ENCODE results near the gene E2F4. TPM values are rescaled to one million over a fixed set of nuclear protein-coding genes. Genes with fewer than 3 reads are reported as not detected.

E2F4 gene
- total and polyA plus RNA-seq, 2 of the 13 experiments (the other 11 are each of a cell fraction or from before 2014, with no cell fraction given), result 84.8 to 91.2 TPM

DNA sequence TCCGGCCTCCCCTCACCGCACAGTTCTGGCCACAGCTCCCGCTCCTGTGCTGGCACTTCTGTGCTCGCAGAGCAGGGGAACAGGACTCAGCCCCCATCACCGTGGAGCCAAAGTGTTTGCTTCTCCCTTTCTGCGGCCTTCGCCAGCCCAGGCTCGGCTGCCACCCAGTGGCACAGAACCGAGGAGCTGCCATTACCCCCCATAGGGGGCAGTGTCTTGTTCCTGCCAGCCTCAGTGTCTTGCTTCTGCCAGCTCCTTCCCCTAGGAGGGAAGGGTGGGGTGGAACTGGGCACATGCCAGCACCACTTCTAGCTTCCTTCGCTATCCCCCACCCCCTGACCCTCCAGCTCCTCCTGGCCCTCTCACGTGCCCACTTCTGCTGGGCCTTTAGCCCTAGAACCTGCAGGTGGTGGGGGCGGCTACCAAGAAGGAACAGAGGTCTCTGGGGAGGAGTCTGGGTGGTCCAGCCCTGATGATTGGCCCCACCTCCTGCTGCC lies 6.3 kb downstream of the E2F4 start (continued):
- no peak for TF ChIP-seq GPBP1L1 (CRISPR knock-in tag; IDR thresholded peaks at IDR 0.05)
- no peak for TF ChIP-seq ZNF546 (CRISPR knock-in tag; conservative IDR thresholded peaks at IDR 0.05)
- TF ChIP-seq FOSL2 (CRISPR knock-in tag; IDR thresholded peaks at IDR 0.05), result no peak
- no peak for TF ChIP-seq ZNF674 (CRISPR knock-in tag; IDR thresholded peaks at IDR 0.05; ENCODE audit: low read depth)
- TF ChIP-seq THAP9 (CRISPR knock-in tag; IDR thresholded peaks at IDR 0.05; ENCODE audit: borderline replicate concordance), result no peak
- no peak for TF ChIP-seq ZMYM2 (CRISPR knock-in tag; IDR thresholded peaks at IDR 0.05)
- TF ChIP-seq, protein P1, sequence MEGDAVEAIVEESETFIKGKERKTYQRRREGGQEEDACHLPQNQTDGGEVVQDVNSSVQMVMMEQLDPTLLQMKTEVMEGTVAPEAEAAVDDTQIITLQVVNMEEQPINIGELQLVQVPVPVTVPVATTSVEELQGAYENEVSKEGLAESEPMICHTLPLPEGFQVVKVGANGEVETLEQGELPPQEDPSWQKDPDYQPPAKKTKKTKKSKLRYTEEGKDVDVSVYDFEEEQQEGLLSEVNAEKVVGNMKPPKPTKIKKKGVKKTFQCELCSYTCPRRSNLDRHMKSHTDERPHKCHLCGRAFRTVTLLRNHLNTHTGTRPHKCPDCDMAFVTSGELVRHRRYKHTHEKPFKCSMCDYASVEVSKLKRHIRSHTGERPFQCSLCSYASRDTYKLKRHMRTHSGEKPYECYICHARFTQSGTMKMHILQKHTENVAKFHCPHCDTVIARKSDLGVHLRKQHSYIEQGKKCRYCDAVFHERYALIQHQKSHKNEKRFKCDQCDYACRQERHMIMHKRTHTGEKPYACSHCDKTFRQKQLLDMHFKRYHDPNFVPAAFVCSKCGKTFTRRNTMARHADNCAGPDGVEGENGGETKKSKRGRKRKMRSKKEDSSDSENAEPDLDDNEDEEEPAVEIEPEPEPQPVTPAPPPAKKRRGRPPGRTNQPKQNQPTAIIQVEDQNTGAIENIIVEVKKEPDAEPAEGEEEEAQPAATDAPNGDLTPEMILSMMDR (CRISPR knock-in tag; IDR thresholded peaks at IDR 0.05), result peak; percentile 49
- no peak for TF ChIP-seq HIVEP1 (CRISPR knock-in tag; IDR thresholded peaks at IDR 0.05)
- TF ChIP-seq, protein P2, sequence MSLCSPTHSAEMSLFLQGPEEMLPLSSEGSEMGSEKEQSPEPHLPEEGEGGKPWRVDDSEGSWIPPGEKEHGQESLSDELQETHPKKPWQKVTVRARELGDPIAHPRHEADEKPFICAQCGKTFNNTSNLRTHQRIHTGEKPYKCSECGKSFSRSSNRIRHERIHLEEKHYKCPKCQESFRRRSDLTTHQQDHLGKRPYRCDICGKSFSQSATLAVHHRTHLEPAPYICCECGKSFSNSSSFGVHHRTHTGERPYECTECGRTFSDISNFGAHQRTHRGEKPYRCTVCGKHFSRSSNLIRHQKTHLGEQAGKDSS (CRISPR knock-in tag; IDR thresholded peaks at IDR 0.05; ENCODE audit: borderline replicate concordance, low read depth), result no peak
- TF ChIP-seq NRL (CRISPR knock-in tag; IDR thresholded peaks at IDR 0.05; ENCODE audit: borderline replicate concordance), result 0 out of 2 replicates have a peak, but pooled peaks have one; percentile 27
- no peak for TF ChIP-seq RARG (CRISPR knock-in tag; IDR thresholded peaks at IDR 0.05; ENCODE audit: low read depth)
- no peak for TF ChIP-seq ZNF317 (CRISPR knock-in tag; IDR thresholded peaks at IDR 0.05)
- no peak for TF ChIP-seq LCORL (IDR thresholded peaks at IDR 0.05)
- TF ChIP-seq LCORL (CRISPR knock-in tag; IDR thresholded peaks at IDR 0.05), result no peak
- TF ChIP-seq GTF3A (CRISPR knock-in tag; conservative IDR thresholded peaks at IDR 0.05), result no peak
- no peak for TF ChIP-seq ZNF124 (CRISPR knock-in tag; IDR thresholded peaks at IDR 0.05)
- peak; percentile 62 for TF ChIP-seq AGO2 (optimal IDR thresholded peaks at IDR 0.05; ENCODE audit: low read depth, low read length)
- TF ChIP-seq, protein P3, sequence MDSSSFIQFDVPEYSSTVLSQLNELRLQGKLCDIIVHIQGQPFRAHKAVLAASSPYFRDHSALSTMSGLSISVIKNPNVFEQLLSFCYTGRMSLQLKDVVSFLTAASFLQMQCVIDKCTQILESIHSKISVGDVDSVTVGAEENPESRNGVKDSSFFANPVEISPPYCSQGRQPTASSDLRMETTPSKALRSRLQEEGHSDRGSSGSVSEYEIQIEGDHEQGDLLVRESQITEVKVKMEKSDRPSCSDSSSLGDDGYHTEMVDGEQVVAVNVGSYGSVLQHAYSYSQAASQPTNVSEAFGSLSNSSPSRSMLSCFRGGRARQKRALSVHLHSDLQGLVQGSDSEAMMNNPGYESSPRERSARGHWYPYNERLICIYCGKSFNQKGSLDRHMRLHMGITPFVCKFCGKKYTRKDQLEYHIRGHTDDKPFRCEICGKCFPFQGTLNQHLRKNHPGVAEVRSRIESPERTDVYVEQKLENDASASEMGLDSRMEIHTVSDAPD (CRISPR knock-in tag; IDR thresholded peaks at IDR 0.05), result no peak
- 0 out of 2 replicates have a peak, but pooled peaks have one; percentile 16 for TF ChIP-seq KDM2A (CRISPR knock-in tag; IDR thresholded peaks at IDR 0.05; ENCODE audit: borderline replicate concordance, low read depth)
- no peak for TF ChIP-seq IKZF1 (IDR thresholded peaks at IDR 0.05)
- TF ChIP-seq RFXAP (CRISPR knock-in tag; IDR thresholded peaks at IDR 0.05; ENCODE audit: borderline replicate concordance), result no peak
- TF ChIP-seq IRF2 (CRISPR knock-in tag; IDR thresholded peaks at IDR 0.05), result no peak
- no peak for TF ChIP-seq ZNF766 (CRISPR knock-in tag; IDR thresholded peaks at IDR 0.05; ENCODE audit: borderline replicate concordance)
- no peak for TF ChIP-seq HNRNPK (IDR thresholded peaks at IDR 0.05; ENCODE audit: low read depth, low read length, poor library complexity, severe bottlenecking)
